Bronchial epithelial cell (primary cell): ENCODE data around the gene PHC1. TPM values are rescaled to one million over a fixed set of nuclear protein-coding genes. Genes with fewer than 3 reads are reported as not detected.

ENCODE experiments used
- DNase-seq: peaks from one replicate; pipeline ENCODE4 v3.0.0-alpha.2; 2010; ENCODE audit warnings: low read depth
- FAIRE-seq: peaks from 2 replicates; lab custom pipeline; 2011; peaks lifted over from hg19 to GRCh38; lab: Jason Lieb, UNC
- H3K27me3 ChIP-seq: 2 replicates; pipeline ENCODE4 v1.5.1; 2011; ENCODE audit warnings: low read length; ENCODE audit not compliant: control insufficient read depth, insufficient read depth
- H3K36me3 ChIP-seq: 2 replicates; pipeline ENCODE4 v1.5.1; 2011; ENCODE audit warnings: low read length; ENCODE audit not compliant: control insufficient read depth, insufficient read depth
- H3K4me3 ChIP-seq: 2 replicates; pipeline ENCODE4 v1.5.1; 2011; ENCODE audit warnings: mild to moderate bottlenecking, low read depth, low read length, control low read depth
- total RNA-seq: library from RNA; depleted of rRNA; stranded (reverse); fragments of >200 nt; gene quantifications from 2 replicates; pipeline ENCODE4 v1.2.1, GENCODE V29; 2014
- TF ChIP-seq, protein P1 (sequence below): IDR thresholded peaks from 2 replicates; pipeline ENCODE4 v1.5.1; 2011; ENCODE audit warnings: mild to moderate bottlenecking, moderate library complexity, low read length, control low read depth, inconsistent platforms; ENCODE audit not compliant: insufficient read depth, severe bottlenecking

Gene PHC1
- total RNA-seq, 1 donor from 2014 or later = 3.7 TPM

DNA sequence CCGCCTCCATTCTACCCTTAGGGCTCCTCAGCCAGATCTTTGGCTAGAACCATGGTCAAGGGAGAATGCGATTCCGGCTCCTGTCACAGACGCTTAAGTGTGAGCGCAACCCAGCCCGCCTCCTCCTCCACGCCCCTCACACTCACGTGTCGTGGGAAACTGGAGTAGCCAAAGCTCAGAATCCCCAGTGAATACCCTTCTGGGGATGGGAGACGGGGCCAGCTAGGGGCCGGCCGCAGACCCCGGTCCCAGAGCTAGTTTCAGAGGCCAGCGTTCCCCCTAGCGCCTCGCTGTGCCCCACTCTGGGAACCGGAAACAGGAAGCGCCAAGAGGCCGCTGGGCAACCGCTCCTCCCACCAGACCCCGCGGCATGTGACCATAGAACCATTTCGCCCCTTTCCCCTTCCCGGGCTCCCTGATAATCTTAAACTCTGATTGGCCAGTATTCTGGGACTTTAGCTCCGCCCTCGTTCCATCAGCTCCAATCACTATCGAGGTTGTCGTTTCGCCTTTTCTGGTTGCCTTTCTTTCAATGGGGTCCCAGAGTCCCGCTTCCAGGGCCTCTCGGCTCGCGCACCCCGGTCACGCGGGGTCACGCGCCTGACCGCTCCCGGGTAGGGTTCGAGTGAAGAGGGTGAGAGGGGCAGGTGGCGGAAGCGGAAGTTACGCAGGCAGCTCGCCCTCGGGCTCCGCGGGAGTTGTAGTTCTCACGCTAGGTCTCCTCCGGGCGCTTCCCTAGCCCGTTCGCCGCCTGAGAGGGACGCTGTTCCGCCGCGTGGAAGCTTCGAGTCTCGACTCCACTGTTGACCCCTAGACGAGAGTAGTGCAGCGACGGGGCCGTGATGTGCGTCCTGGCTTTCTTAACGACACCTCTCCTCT lies 35.3 kb downstream of the PHC1 start, which contains the start of gene M6PR:
M6PR (minus strand) TSS at position 304 of the 879 bp plus-strand sequence. CDS start 3,241 bp downstream, outside the sequence.
- peak; percentile 88 for DNase-seq
- Histone ChIP-seq H3K4me3 (peak within 1 kb of the TSS; percentile 73), H3K36me3 (peaks cover 4% of the 10 kb centered on the region), H3K27me3 (no peaks in the 10 kb centered on the region)
- TF ChIP-seq, protein P1, sequence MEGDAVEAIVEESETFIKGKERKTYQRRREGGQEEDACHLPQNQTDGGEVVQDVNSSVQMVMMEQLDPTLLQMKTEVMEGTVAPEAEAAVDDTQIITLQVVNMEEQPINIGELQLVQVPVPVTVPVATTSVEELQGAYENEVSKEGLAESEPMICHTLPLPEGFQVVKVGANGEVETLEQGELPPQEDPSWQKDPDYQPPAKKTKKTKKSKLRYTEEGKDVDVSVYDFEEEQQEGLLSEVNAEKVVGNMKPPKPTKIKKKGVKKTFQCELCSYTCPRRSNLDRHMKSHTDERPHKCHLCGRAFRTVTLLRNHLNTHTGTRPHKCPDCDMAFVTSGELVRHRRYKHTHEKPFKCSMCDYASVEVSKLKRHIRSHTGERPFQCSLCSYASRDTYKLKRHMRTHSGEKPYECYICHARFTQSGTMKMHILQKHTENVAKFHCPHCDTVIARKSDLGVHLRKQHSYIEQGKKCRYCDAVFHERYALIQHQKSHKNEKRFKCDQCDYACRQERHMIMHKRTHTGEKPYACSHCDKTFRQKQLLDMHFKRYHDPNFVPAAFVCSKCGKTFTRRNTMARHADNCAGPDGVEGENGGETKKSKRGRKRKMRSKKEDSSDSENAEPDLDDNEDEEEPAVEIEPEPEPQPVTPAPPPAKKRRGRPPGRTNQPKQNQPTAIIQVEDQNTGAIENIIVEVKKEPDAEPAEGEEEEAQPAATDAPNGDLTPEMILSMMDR = peak; percentile 71
- no peak for FAIRE-seq

DNA sequence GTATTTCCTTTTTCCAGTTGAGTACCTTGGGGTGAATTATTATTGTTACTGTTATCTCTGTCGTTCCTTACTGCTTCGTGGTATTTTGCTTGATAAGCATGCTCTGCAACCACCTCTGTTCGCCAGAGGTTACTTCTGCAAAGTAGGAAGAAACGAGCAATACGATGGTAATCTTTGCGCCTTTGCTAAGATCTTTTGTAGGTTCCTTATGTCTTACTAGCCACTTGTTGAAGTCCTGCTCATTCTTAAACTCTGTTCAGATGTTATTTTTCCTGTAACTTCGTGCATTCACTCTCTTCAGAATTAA lies 35.9 kb downstream of the PHC1 start:
- Histone ChIP-seq H3K27me3 (no peaks in the 10 kb centered on the region), H3K36me3 (peaks cover 2% of the 10 kb centered on the region), H3K4me3 (peak overlapping the region; percentile 73)
- no peak for FAIRE-seq
- DNase-seq = no peak
- TF ChIP-seq, protein P1 = no peak

DNA sequence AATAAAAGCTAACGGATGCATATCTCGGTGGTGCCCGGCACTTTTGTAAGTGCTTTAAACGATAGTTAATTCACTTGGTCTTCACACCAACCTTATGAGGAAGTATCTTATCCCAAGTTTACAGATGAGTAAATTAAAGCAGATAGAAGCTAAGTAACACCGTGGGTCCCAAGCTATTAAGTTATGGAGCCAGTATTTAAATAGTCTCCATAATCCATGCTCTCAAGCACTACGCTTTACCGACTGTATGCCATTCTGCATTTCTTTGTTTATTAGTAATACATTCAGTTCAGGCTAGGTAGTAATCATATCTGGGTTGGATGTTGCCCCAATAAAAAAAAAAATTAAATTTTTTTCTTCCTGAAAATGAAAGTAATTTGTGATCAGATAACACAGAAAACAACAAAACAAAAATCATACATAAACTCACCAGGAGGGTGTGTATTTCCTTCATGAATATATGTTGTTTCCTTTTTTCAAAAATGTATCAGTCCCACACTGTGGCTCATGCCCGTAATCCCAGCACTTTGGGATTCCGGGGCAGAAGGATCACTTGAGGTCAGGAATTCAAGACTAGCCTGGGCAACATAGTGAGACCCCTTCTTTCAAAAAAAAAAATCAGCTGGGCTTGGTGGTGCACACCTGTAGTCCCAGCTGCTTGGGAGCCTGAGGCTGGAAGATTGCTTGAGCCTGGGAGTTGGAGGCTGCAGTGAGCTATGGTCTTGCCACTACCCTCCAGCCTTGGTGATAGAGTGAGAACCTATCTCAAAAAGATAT lies 36.6 kb downstream of the PHC1 start:
- no peaks in the 10 kb centered on the region for H3K27me3 ChIP-seq
- FAIRE-seq (no peak), DNase-seq (no peak)
- no peaks in the 10 kb centered on the region for H3K36me3 ChIP-seq
- TF ChIP-seq, protein P1 = no peak
- peak overlapping the region; percentile 73 for H3K4me3 ChIP-seq

DNA sequence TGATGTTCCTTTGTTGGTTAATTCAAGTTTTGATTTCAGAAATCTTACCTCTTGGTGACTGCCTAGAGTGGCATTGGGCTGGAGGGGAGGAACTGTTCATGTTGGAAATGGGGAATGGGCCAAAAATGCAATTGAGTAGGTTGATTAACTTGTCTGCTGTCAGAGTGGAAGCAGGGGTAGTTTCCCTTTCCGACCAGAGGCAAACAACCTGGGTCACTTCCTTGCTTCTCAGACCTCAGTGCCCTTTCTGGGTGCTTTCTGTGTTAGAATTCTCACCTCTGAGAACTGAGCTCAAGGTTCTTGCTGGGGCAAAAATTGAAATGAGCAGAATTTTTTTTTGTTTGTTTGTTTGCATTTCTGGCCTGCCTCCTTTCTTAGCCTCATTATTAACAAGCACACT lies 37.4 kb downstream of the PHC1 start:
- Histone ChIP-seq H3K36me3 (no peaks in the 10 kb centered on the region), H3K27me3 (no peaks in the 10 kb centered on the region), H3K4me3 (no peak overlapping the region)
- no peak for DNase-seq
- TF ChIP-seq, protein P1 = no peak
- FAIRE-seq = no peak

DNA sequence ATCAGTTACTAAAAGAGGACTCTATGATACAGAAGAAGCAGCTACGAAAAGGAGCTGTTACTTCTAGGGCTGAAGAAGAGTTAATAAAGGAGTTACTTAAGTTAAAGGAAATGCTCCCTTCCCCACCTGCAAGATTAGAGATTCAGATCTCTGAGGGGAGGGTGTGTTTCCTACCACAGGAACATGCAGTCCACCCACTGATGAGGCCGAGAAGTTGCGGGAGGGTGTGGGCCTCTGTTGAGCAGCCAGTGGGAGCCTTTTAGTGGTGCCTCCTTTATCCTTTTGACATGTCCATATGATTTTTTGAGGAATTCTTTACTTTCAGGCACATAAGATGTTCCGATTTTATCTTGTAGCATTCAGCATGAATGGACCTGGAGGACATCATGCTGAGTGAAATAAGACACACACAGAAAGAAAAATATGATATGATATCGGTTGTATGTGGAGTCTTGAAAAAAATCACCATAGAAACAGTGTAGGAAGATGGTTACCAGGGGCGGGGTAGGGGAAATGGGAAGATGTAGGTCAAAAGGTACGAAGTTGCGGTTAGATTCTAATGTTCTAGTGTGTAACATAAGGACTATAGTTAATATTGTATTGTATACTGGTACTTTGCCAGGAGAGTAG lies 39.6 kb downstream of the PHC1 start:
- FAIRE-seq = no peak
- TF ChIP-seq, protein P1 = no peak
- no peak for DNase-seq
- Histone ChIP-seq H3K4me3 (no peak overlapping the region), H3K36me3 (no peaks in the 10 kb centered on the region), H3K27me3 (no peaks in the 10 kb centered on the region)
